Measurements from ENCODE around the gene BAG2. TPM values are rescaled to one million over a fixed set of nuclear protein-coding genes. Genes with fewer than 3 reads are reported as not detected.
A peak's percentile ranks its signal among the peaks of the same experiment; 100 is the strongest.

Gene BAG2
- total RNA-seq, 1 donor from 2014 or later, result 1.5 TPM

GRCh38 chr6:57217270-57217669 lies 45.1 kb downstream of the BAG2 start:
- Mint-ChIP-seq H3K4me1 (peaks cover 4% of the 10 kb centered on the region), H3K4me3 (no peak overlapping the region), H3K27me3 (ENCODE audit: insufficient read depth, low read depth) (peaks cover 6% of the 10 kb centered on the region), H3K36me3 (peaks cover 44% of the 10 kb centered on the region), H3K9me3 (peaks cover 51% of the 10 kb centered on the region), H3K27ac (no peak overlapping the region)
- H3F3A ChIP-seq (ENCODE audit: low read depth), result peaks cover 17% of the 10 kb centered on the region
- H2AFZ ChIP-seq (replicated peaks), result no peak overlapping the region
- no peak overlapping the region for H3K27ac ChIP-seq
- H3K36me3 ChIP-seq, result no peaks in the 10 kb centered on the region
- no peak for TF ChIP-seq EZH2 (IDR thresholded peaks at IDR 0.05)
- TF ChIP-seq EZH2phosphoT487 (IDR thresholded peaks at IDR 0.05), result no peak
- TF ChIP-seq, protein P1, sequence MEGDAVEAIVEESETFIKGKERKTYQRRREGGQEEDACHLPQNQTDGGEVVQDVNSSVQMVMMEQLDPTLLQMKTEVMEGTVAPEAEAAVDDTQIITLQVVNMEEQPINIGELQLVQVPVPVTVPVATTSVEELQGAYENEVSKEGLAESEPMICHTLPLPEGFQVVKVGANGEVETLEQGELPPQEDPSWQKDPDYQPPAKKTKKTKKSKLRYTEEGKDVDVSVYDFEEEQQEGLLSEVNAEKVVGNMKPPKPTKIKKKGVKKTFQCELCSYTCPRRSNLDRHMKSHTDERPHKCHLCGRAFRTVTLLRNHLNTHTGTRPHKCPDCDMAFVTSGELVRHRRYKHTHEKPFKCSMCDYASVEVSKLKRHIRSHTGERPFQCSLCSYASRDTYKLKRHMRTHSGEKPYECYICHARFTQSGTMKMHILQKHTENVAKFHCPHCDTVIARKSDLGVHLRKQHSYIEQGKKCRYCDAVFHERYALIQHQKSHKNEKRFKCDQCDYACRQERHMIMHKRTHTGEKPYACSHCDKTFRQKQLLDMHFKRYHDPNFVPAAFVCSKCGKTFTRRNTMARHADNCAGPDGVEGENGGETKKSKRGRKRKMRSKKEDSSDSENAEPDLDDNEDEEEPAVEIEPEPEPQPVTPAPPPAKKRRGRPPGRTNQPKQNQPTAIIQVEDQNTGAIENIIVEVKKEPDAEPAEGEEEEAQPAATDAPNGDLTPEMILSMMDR (IDR thresholded peaks at IDR 0.05), result no peak
- no peaks in the 10 kb centered on the region for H4K20me1 ChIP-seq (ENCODE audit: low read depth)
- H3K9me3 ChIP-seq (ENCODE audit: low read depth), result peaks cover 4% of the 10 kb centered on the region
- no peak overlapping the region for H3K4me2 ChIP-seq
- H3K4me3 ChIP-seq, result no peak overlapping the region
- H3K79me2 ChIP-seq (ENCODE audit: low read depth), result peaks cover 91% of the 10 kb centered on the region
- no peaks in the 10 kb centered on the region for H3K27me3 ChIP-seq
- no peaks in the 10 kb centered on the region for H3K4me1 ChIP-seq
- DNase-seq (ENCODE audit: low spot score), result no peak
- H3K9ac ChIP-seq, result no peak overlapping the region

- Mint-ChIP-seq H3K9me3 (peaks cover 39% of the 10 kb centered on the region), H3K27ac (no peak overlapping the region), H3K4me3 (peak overlapping the region; percentile 69), H3K36me3 (peaks cover 35% of the 10 kb centered on the region), H3K4me1 (peaks cover 10% of the 10 kb centered on the region), H3K27me3 (ENCODE audit: insufficient read depth, low read depth) (peaks cover 7% of the 10 kb centered on the region)
- Histone ChIP-seq H3K4me3 (peak overlapping the region; percentile 88), H3K4me2 (peak overlapping the region; percentile 88), H4K20me1 (ENCODE audit: low read depth) (no peaks in the 10 kb centered on the region), H3K4me1 (no peaks in the 10 kb centered on the region), H3K9ac (no peak overlapping the region), H3F3A (ENCODE audit: low read depth) (peaks cover 19% of the 10 kb centered on the region), H3K9me3 (ENCODE audit: low read depth) (peaks cover 4% of the 10 kb centered on the region), H3K79me2 (ENCODE audit: low read depth) (peaks cover 62% of the 10 kb centered on the region), H3K27ac (no peak overlapping the region), H2AFZ (replicated peaks) (no peak overlapping the region), H3K27me3 (peaks cover 9% of the 10 kb centered on the region), H3K36me3 (no peaks in the 10 kb centered on the region)
- TF ChIP-seq, protein P1 (IDR thresholded peaks at IDR 0.05), result no peak
- TF ChIP-seq EZH2phosphoT487 (IDR thresholded peaks at IDR 0.05) (no peak), EZH2 (IDR thresholded peaks at IDR 0.05) (no peak)
- no peak for DNase-seq (ENCODE audit: low spot score)
Observed at GRCh38 chr6:57220083-57220703, 48.1 kb downstream of the BAG2 start.

DNA sequence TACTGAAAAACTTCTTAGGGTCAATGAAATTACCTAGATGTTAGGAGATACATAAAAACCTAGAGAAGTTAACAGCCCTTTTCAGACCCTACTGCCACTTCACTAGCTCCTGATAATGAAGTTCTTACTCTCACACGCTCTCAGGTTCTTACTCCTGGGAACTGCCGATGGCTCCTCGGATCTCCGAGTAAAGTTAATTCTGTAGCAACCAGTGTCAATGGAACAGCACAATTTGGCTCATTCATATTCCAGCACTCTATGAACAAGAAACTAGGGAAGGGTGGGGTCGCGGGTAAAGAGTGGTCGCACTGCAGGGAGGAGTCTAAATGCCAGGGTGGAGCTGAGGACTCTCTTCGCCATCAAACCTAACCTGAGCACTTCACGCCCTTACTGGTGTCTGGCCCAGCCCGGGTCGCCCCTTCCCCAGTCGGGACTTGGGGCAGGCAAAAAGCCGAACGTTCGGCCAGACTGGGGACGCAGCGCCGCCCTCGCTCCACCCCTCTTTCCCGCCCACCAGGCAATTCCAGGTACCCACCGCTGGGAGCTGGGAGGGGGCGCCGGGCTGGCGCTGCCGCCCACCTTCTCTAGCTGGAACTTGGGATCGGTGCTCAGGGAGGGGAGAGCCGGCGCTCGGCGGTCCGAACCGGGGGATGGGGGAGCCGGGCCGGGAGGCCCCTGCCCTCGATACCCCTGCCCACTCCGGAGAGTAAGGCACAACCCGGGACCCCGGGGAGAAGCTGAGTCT lies 49.2 kb downstream of the BAG2 start:
- peak overlapping the region; percentile 88 for H3K4me2 ChIP-seq
- H2AFZ ChIP-seq (replicated peaks), result peak overlapping the region; percentile 97
- H3K4me3 ChIP-seq, result peak overlapping the region; percentile 88
- peaks cover 50% of the 10 kb centered on the region for H3K79me2 ChIP-seq (ENCODE audit: low read depth)
- H3K9me3 Mint-ChIP-seq, result peaks cover 30% of the 10 kb centered on the region
- peaks cover 30% of the 10 kb centered on the region for H3K36me3 Mint-ChIP-seq
- H3K4me1 Mint-ChIP-seq, result peaks cover 21% of the 10 kb centered on the region
- peaks cover 5% of the 10 kb centered on the region for H3K4me1 ChIP-seq
- H3K27ac ChIP-seq, result peak overlapping the region; percentile 87
- peaks cover 4% of the 10 kb centered on the region for H3K9me3 ChIP-seq (ENCODE audit: low read depth)
- peaks cover 19% of the 10 kb centered on the region for H3F3A ChIP-seq (ENCODE audit: low read depth)
- peaks cover 9% of the 10 kb centered on the region for H3K27me3 ChIP-seq
- peak overlapping the region; percentile 93 for H3K4me3 Mint-ChIP-seq
- peaks cover 7% of the 10 kb centered on the region for H3K27me3 Mint-ChIP-seq (ENCODE audit: insufficient read depth, low read depth)
- peak overlapping the region; percentile 74 for H3K27ac Mint-ChIP-seq
- H4K20me1 ChIP-seq (ENCODE audit: low read depth), result no peaks in the 10 kb centered on the region
- no peaks in the 10 kb centered on the region for H3K36me3 ChIP-seq
- peak overlapping the region; percentile 44 for H3K9ac ChIP-seq
- peak; percentile 85 for DNase-seq (ENCODE audit: low spot score)
- TF ChIP-seq EZH2 (IDR thresholded peaks at IDR 0.05) (no peak), EZH2phosphoT487 (IDR thresholded peaks at IDR 0.05) (no peak)
- TF ChIP-seq, protein P1 (IDR thresholded peaks at IDR 0.05), result peak; percentile 25

Data from neural progenitor cell (in vitro differentiated cells).